Aorta (tissue), 5 donors: ENCODE measurements around the gene KCNJ9. TPM values are rescaled to one million over a fixed set of nuclear protein-coding genes. Genes with fewer than 3 reads are reported as not detected.
A peak's percentile ranks its signal among the peaks of the same experiment; 100 is the strongest.

Source experiments
- ATAC-seq: fragments of 200-7000 bp; cut with Tn5 transposase; one replicate; pipeline ENCODE4 v1.9.1; 2022; ENCODE audit warnings: moderate library complexity; ENCODE audit not compliant: low FRiP score
- DNase-seq, 2 donors: peaks; one replicate each; pipeline ENCODE4 v3.0.0-alpha.2; 2020
- H3K27ac ChIP-seq, 2 donors: one replicate each; pipeline ENCODE4 v1.5.1; 2013; ENCODE audit warnings: low read length in 2 of 2, mild to moderate bottlenecking in 2 of 2, moderate library complexity in 2 of 2, control low read depth in 1 of 2, inconsistent platforms in 1 of 2, low read depth in 1 of 2
- H3K27me3 ChIP-seq, 2 donors: one replicate each; pipeline ENCODE4 v1.6.1; 2013; ENCODE audit warnings: control low read depth in 1 of 2, low read length in 1 of 2, mild to moderate bottlenecking in 1 of 2, moderate library complexity in 1 of 2; ENCODE audit not compliant: insufficient read depth in 2 of 2, control insufficient read depth in 1 of 2
- H3K36me3 ChIP-seq, 2 donors: one replicate each; pipeline ENCODE4 v1.6.1; 2013; ENCODE audit warnings: control low read depth in 1 of 2, low read length in 1 of 2, mild to moderate bottlenecking in 1 of 2; ENCODE audit not compliant: insufficient read depth in 2 of 2, control insufficient read depth in 1 of 2
- H3K4me1 ChIP-seq, 2 donors: one replicate each; pipeline ENCODE4 v1.6.1; 2013; ENCODE audit warnings: low read length in 2 of 2, control low read depth in 1 of 2, mild to moderate bottlenecking in 1 of 2, moderate library complexity in 1 of 2; ENCODE audit not compliant: insufficient read depth in 2 of 2, control insufficient read depth in 1 of 2
- H3K4me3 ChIP-seq, 2 donors: one replicate each; pipeline ENCODE4 v1.5.1; 2013; ENCODE audit warnings: low read length in 2 of 2, control low read depth in 1 of 2, mild to moderate bottlenecking in 1 of 2
- H3K9me3 ChIP-seq: one replicate; pipeline ENCODE4 v1.6.1; 2013; ENCODE audit warnings: mild to moderate bottlenecking, low read length; ENCODE audit not compliant: control insufficient read depth
- WGBS, 2 donors: extraction: QIAGEN DNeasy Blood & Tissue Kit; methylation state at CpG; one replicate each; pipeline ENCODE4 v1.1.7; 2013; 5-methylcytosine and 5-hydroxymethylcytosine counted together
- intact Hi-C, 2 donors: fragments of 100-400 bp; cut with DNase I; formaldehyde crosslinking; loops; one replicate each; pipeline versions ENCODE4 v1.14.2 to v1.15.0; 2022
- polyA plus RNA-seq, 2 donors: library from polyadenylated mRNA; stranded (reverse); fragments of 200-250 nt; gene quantifications; one replicate each; pipeline ENCODE4 v1.2.3, GENCODE V29; 2013
- total RNA-seq, 2 donors: library from RNA; stranded (reverse); fragmentation: NEBNext Ultra II Directional; extraction: Animal tissue kit (Norgen Biotek cat#: 25700); gene quantifications; one replicate each; pipeline ENCODE4 v1.2.1, GENCODE V29; 2021
- donor health status: healthy with polysubstance abuse.
- donor health status: Bipolar disorder and iron deficiency.
- donor health status: DM: no; HTN: no; CAD: no.
- donor health status: DM: no; HTN: no; CAD: no.
- donor health status: DM: yes; HTN: yes; CAD: no.

KCNJ9 gene
- total and polyA plus RNA-seq, 4 donors, result not detected

DNA sequence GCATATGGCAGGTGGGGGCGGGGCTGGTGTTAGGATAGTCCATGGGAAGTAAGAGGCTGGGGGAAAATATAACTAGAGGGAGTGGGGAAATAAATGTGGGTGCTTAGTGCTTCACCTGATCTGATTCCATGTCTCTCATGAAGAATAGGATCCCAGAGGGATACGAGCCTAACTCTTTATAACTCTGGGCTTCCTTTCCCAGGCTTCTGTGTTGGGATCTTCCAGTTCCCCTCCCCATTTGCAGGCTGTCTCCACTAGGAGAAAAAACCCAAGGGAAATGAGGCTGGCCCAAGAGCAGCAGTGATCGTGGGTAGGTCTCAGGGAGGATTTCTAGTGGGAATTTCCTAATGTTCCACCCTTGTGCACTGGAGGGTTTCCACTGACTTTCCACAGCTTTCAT is 1.6 kb downstream of the KCNJ9 start:
- Histone ChIP-seq H3K4me3 (no peak overlapping the region), H3K9me3 (no peaks in the 10 kb centered on the region), H3K36me3 (no peaks in the 10 kb centered on the region), H3K27me3 (no peaks in the 10 kb centered on the region), H3K27ac (no peak overlapping the region), H3K4me1 (peaks cover 0 to 3% of the 10 kb centered on the region in 2 donors)
- intact Hi-C loops, result loop anchor here in 1 of 2 donors (5.0 kb wide), 1 partner anchor 36 kb away; no protein-coding TSS in a partner anchor
- WGBS, 2 donors, result 52 to 57% methylated on average over 3 of the region's 3 CpGs
- no peak for DNase-seq
- no peak for ATAC-seq

DNA sequence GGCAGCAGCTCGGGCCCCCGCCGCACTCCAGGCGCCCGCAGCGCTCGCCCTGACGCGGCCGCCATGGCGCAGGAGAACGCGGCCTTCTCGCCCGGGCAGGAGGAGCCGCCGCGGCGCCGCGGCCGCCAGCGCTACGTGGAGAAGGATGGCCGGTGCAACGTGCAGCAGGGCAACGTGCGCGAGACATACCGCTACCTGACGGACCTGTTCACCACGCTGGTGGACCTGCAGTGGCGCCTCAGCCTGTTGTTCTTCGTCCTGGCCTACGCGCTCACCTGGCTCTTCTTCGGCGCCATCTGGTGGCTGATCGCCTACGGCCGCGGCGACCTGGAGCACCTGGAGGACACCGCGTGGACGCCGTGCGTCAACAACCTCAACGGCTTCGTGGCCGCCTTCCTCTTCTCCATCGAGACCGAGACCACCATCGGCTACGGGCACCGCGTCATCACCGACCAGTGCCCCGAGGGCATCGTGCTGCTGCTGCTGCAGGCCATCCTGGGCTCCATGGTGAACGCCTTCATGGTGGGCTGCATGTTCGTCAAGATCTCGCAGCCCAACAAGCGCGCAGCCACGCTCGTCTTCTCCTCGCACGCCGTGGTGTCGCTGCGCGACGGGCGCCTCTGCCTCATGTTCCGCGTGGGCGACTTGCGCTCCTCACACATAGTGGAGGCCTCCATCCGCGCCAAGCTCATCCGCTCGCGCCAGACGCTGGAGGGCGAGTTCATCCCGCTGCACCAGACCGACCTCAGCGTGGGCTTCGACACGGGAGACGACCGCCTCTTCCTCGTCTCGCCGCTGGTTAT is 2.8 kb downstream of the KCNJ9 start:
- Histone ChIP-seq H3K4me3 (no peak overlapping the region), H3K27ac (no peak overlapping the region), H3K9me3 (no peaks in the 10 kb centered on the region), H3K27me3 (no peaks in the 10 kb centered on the region), H3K4me1 (peaks cover 0 to 3% of the 10 kb centered on the region in 2 donors), H3K36me3 (no peaks in the 10 kb centered on the region)
- DNase-seq (peak in 1 of 2 donors; percentile 82), ATAC-seq (no peak)
- 52 to 55% methylated on average over 96 of the region's 96 CpGs for WGBS, 2 donors
- intact Hi-C loops, result loop anchor here in 1 of 2 donors (5.0 kb wide), 1 partner anchor 37 kb away; no protein-coding TSS in a partner anchor

DNA sequence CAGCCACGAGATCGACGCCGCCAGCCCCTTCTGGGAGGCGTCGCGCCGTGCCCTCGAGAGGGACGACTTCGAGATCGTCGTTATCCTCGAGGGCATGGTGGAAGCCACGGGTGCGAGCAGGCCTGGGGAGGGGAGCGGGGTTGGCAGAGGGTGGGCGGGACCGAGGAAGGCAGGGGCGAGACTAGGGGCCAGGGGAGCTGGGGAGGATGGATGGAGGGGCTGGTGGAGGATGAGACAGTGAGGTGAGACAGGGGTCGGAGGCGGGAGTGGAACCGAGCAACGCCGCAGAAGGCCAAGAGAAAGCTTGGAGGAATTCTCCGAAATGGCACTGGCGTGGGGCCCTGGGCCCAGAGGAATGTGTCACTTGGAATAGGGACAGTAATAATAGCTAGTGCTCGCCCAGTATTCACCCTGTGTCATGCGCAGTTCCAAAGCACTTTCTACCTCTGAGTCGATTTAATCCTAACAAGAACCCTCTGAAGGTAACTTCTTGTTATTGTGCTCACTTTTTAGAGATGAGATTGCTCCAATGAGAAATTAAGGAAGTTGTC is 3.5 kb downstream of the KCNJ9 start:
- peaks cover 0 to 3% of the 10 kb centered on the region in 2 donors for H3K4me1 ChIP-seq
- H3K4me3 ChIP-seq, result no peak overlapping the region
- intact Hi-C loops, result loop anchor here in 1 of 2 donors (5.0 kb wide), 1 partner anchor 38 kb away; no protein-coding TSS in a partner anchor
- WGBS, 2 donors, result 16 to 23% methylated on average over 30 of the region's 30 CpGs
- ATAC-seq (peak; percentile 66), DNase-seq (peak; percentile 76 to 87)
- H3K9me3 ChIP-seq, result no peaks in the 10 kb centered on the region
- no peaks in the 10 kb centered on the region for H3K27me3 ChIP-seq
- H3K27ac ChIP-seq, result no peak overlapping the region
- H3K36me3 ChIP-seq, result no peaks in the 10 kb centered on the region

DNA sequence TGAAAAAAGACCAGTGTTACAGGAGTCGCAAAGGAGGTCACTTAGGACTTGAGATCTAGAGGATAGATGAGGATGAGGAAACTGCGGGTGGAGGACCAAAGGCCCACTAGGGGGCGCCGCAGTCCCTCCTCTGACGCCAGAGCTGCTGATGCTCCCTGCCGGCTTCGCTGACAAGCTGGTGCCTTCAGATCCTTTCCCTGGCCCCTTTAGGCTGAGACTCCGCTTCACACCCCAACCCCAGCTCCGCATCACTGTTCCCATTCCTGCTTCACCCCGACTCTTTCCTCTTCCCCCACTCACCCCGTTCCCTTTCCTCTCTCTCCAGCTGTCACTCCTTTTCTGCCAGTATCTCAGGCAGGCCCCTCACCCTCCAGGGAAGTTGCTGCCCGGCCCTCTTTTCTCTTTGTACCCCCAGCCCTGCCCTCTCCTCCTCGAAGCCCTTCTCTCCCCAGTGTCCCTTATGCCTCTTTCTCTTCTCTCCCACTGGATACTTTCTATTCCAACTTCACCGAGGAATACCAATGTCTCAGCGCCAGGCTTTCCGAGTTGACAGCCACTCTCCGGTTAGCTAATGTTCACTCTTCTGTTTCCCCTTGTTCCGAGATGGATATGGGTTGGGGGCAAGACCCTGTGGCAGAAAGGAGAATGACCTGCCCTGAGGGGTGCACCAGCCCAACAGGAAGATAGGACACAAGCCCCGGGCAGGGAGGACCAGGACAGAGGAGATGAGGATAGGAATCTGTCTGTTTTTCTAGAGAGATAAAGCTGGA is 4.5 kb downstream of the KCNJ9 start:
- ATAC-seq (peak; percentile 89), DNase-seq (peak; percentile 90 to 96)
- peak overlapping the region; percentile 68 to 93 for H3K27ac ChIP-seq
- peaks cover 0 to 3% of the 10 kb centered on the region in 2 donors for H3K4me1 ChIP-seq
- no peaks in the 10 kb centered on the region for H3K27me3 ChIP-seq
- no peak overlapping the region for H3K4me3 ChIP-seq
- intact Hi-C loops, result no loop called here
- H3K9me3 ChIP-seq, result no peaks in the 10 kb centered on the region
- peaks cover 0 to 3% of the 10 kb centered on the region in 2 donors for H3K36me3 ChIP-seq
- 7 to 8% methylated on average over 19 of the region's 19 CpGs for WGBS, 2 donors

DNA sequence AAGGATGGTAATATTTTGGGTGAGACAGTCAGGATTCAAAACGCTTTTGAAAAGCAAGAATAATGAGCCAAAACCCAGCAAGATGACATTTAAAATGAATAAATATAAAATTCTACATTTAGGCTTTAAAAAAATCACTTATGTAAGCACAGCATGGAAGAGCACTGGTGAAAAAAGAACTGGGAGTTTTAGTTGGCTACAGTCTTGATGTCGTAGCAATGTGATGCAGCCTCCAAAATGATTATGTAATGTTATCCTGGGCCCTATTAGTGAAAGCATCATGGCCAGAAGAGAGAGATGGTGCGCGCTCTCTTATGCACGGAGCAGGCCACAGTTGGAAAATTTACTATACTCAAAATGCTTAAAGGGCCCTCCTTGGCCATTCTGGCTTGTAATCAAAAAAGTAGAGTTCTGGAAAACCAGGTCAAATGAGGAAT is 5.1 kb downstream of the KCNJ9 start:
- peak overlapping the region; percentile 68 to 93 for H3K27ac ChIP-seq
- no peaks in the 10 kb centered on the region for H3K9me3 ChIP-seq
- ATAC-seq (peak; percentile 81), DNase-seq (no peak)
- 5 to 10% methylated on average over 5 of the region's 5 CpGs for WGBS, 2 donors
- H3K36me3 ChIP-seq, result peaks cover 0 to 3% of the 10 kb centered on the region in 2 donors
- intact Hi-C loops, result no loop called here
- H3K4me1 ChIP-seq, result peaks cover 0 to 3% of the 10 kb centered on the region in 2 donors
- H3K27me3 ChIP-seq, result no peaks in the 10 kb centered on the region
- H3K4me3 ChIP-seq, result no peak overlapping the region

DNA sequence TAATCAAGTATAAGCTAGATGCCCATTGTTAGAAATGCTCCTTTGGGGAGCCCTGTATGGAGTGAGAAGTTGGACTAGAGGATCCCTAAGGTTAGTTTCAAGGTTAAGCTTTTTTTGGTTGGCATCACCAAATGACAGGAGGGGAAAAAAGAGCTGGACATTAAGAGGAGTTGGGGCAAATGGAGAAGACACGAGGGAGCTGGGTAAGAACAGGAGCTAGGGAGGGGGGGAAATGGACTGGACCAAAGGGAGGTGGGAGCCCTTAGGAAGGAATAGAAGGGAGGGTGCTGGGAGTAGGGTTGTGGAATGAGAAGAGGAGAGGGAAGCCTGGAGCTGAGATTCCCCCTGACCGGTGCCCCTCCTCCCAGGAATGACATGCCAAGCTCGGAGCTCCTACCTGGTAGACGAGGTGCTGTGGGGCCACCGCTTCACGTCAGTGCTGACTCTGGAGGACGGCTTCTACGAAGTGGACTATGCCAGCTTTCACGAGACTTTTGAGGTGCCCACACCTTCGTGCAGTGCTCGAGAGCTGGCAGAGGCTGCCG is 5.9 kb downstream of the KCNJ9 start:
- H3K9me3 ChIP-seq, result no peaks in the 10 kb centered on the region
- no peak overlapping the region for H3K4me3 ChIP-seq
- H3K36me3 ChIP-seq, result peaks cover 0 to 3% of the 10 kb centered on the region in 2 donors
- 87 to 93% methylated on average over 9 to 12 of the region's 12 CpGs for WGBS, 2 donors
- peaks cover 0 to 3% of the 10 kb centered on the region in 2 donors for H3K4me1 ChIP-seq
- H3K27me3 ChIP-seq, result no peaks in the 10 kb centered on the region
- ATAC-seq, result no peak
- H3K27ac ChIP-seq, result peak overlapping the region; percentile 53 to 64
- intact Hi-C loops, result no loop called here
- no peak for DNase-seq

DNA sequence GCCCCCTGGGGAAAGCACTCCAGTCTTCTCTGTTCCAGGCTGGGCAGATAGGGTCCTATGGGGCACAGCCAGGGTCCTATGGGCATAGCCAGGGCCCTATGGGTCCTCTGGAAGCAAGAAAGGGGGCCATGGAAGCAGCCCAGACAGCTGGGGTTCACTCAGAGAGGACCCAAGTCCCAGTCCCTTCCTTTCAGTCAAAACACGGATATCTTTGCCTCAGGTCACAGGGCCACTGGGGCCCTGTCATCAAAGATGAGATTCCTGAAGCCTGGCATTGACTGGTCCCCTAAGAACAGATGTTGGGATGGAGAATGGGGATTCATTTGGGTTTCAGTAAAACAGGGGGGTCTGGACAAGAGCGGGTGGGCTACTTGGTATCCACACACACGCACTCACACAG is 8.5 kb downstream of the KCNJ9 start:
- H3K36me3 ChIP-seq, result peaks cover 0 to 3% of the 10 kb centered on the region in 2 donors
- DNase-seq, result no peak
- intact Hi-C loops, result no loop called here
- H3K4me1 ChIP-seq, result peaks cover 0 to 3% of the 10 kb centered on the region in 2 donors
- no peak overlapping the region for H3K4me3 ChIP-seq
- no peaks in the 10 kb centered on the region for H3K27me3 ChIP-seq
- H3K9me3 ChIP-seq, result no peaks in the 10 kb centered on the region
- ATAC-seq, result no peak
- no peak overlapping the region for H3K27ac ChIP-seq
- 76 to 82% methylated on average over 3 of the region's 3 CpGs for WGBS, 2 donors

DNA sequence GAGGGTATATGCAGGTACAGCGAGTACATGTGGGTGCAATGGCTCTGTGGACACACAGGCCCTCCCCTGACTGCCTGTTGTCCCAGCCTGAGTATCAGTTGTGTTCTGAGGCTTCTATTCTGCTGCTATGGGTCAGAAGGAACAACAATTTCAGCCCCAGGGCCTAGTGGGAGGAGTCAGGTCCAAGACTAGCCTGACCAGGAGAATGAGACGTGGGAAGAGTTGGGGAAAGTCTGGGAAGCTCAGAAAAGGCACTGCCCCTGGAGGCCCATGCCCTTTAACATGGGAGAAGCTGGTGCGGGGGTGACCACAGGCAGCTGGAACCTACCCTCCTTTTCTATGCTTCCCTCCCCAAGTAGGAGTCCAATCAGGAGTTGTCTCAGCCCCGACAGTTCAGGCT is 9.4 kb downstream of the KCNJ9 start:
- DNase-seq, result no peak
- ATAC-seq, result no peak
- peaks cover 0 to 3% of the 10 kb centered on the region in 2 donors for H3K36me3 ChIP-seq
- 78 to 79% methylated on average over 4 of the region's 4 CpGs for WGBS, 2 donors
- no peaks in the 10 kb centered on the region for H3K27me3 ChIP-seq
- no peaks in the 10 kb centered on the region for H3K9me3 ChIP-seq
- H3K4me1 ChIP-seq, result peaks cover 0 to 3% of the 10 kb centered on the region in 2 donors
- H3K27ac ChIP-seq, result no peak overlapping the region
- intact Hi-C loops, result no loop called here
- H3K4me3 ChIP-seq, result no peak overlapping the region
